Measurements from ENCODE around the gene C17orf100. TPM values are rescaled to one million over a fixed set of nuclear protein-coding genes. Genes with fewer than 3 reads are reported as not detected.

C17orf100 gene
- total and polyA plus RNA-seq, 2 of the 13 experiments (the other 11 are each of a cell fraction or from before 2014, with no cell fraction given), result 3.6 to 8.7 TPM

- TF ChIP-seq BRCA1 (CRISPR knock-in tag; IDR thresholded peaks at IDR 0.05), result 0 out of 2 replicates have a peak, but pooled peaks have one; percentile 23
- TF ChIP-seq MAX (IDR thresholded peaks at IDR 0.05), result 0 out of 2 replicates have a peak, but pooled peaks have one; percentile 13
- TF ChIP-seq HNF4A (CRISPR knock-in tag; IDR thresholded peaks at IDR 0.05), result 0 out of 2 replicates have a peak, but pooled peaks have one; percentile 7
- peak; percentile 2; the same call in 1 of the 2 replicates for TF ChIP-seq POLR2AphosphoS5 (IDR thresholded peaks at IDR 0.05; ENCODE audit: low read depth, low read length)
These were observed 32.9 kb downstream of the C17orf100 start (continued) for GRCh38 chr17:6684460-6684783.

DNA sequence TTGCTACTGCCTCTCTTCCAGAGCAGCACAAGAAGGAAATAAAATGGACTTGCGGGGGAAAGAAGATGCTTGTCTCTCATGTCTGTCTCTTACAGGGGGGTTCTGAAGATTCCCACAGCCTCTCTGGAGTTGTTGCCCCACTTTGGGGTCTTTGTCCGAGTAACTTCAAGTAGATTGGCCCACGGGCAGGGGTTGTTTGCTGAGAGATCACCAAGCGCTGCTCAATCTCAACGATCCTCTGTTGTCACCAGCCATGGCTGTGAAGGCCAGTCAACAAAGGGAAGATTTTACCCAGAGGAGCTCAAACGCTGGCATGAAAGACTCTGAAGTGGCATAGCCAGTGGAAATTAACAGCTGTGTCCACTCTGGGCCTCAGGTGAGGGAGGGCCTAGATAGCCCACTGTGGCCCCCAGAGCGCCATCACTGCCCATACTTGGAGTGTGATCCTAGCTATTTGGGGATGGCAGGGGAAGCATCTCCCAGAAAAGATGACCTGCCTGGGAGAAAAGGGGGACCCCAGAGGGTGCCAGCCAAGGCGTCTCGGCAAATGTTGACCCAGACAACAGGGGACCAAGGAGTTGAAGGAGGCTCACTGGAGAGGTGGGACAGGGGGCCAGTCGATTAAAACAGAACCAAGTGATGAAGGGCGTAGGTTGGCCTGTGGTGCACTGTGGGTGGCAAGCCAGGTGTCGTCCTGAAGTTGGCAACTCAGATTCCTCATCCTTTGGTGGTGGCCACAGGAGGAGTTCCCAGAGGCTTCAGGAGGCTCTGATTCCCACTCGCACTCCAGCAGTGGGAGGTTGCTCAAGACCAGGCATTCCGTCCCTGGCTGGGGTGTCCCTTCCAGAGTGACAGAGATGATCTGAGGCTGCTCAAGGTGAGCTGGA lies 33.6 kb downstream of the C17orf100 start:
- intact Hi-C loops (cut with micrococcal nuclease; ENCODE audit: unreplicated experiment), result no loop called here
- FAIRE-seq, result no peak
- no peak for TF ChIP-seq MLLT10 (CRISPR knock-in tag; IDR thresholded peaks at IDR 0.05)
- TF ChIP-seq ZNF784 (CRISPR knock-in tag; IDR thresholded peaks at IDR 0.05; ENCODE audit: borderline replicate concordance), result peak; percentile 43; the same call in 1 of the 2 replicates
- TF ChIP-seq ZBTB21 (CRISPR knock-in tag; IDR thresholded peaks at IDR 0.05), result no peak
- TF ChIP-seq KDM5B (CRISPR knock-in tag; IDR thresholded peaks at IDR 0.05; ENCODE audit: borderline replicate concordance), result no peak
- TF ChIP-seq SKI (IDR thresholded peaks at IDR 0.05; ENCODE audit: partially characterized antibody), result no peak
- TF ChIP-seq PAF1 (CRISPR knock-in tag; IDR thresholded peaks at IDR 0.05), result peak; percentile 68; the same call in 1 of the 2 replicates
- TF ChIP-seq, protein P1, sequence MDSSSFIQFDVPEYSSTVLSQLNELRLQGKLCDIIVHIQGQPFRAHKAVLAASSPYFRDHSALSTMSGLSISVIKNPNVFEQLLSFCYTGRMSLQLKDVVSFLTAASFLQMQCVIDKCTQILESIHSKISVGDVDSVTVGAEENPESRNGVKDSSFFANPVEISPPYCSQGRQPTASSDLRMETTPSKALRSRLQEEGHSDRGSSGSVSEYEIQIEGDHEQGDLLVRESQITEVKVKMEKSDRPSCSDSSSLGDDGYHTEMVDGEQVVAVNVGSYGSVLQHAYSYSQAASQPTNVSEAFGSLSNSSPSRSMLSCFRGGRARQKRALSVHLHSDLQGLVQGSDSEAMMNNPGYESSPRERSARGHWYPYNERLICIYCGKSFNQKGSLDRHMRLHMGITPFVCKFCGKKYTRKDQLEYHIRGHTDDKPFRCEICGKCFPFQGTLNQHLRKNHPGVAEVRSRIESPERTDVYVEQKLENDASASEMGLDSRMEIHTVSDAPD (CRISPR knock-in tag; IDR thresholded peaks at IDR 0.05), result no peak
- TF ChIP-seq ZBTB20 (CRISPR knock-in tag; IDR thresholded peaks at IDR 0.05; ENCODE audit: borderline replicate concordance, low read depth), result no peak
- TF ChIP-seq, protein P2, sequence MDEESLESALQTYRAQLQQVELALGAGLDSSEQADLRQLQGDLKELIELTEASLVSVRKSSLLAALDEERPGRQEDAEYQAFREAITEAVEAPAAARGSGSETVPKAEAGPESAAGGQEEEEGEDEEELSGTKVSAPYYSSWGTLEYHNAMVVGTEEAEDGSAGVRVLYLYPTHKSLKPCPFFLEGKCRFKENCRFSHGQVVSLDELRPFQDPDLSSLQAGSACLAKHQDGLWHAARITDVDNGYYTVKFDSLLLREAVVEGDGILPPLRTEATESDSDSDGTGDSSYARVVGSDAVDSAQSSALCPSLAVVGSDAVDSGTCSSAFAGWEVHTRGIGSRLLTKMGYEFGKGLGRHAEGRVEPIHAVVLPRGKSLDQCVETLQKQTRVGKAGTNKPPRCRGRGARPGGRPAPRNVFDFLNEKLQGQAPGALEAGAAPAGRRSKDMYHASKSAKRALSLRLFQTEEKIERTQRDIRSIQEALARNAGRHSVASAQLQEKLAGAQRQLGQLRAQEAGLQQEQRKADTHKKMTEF (CRISPR knock-in tag; IDR thresholded peaks at IDR 0.05), result no peak
- TF ChIP-seq GPBP1L1 (CRISPR knock-in tag; IDR thresholded peaks at IDR 0.05), result no peak
- TF ChIP-seq ZFX (CRISPR knock-in tag; IDR thresholded peaks at IDR 0.05; ENCODE audit: low read depth), result 0 out of 2 replicates have a peak, but pooled peaks have one; percentile 11
- TF ChIP-seq NCOA5 (CRISPR knock-in tag; IDR thresholded peaks at IDR 0.05), result 0 out of 2 replicates have a peak, but pooled peaks have one; percentile 78
- no peak for TF ChIP-seq ARNT2 (CRISPR knock-in tag; IDR thresholded peaks at IDR 0.05; ENCODE audit: low read depth)
- TF ChIP-seq SMYD3 (CRISPR knock-in tag; IDR thresholded peaks at IDR 0.05), result no peak

More for the DNA sequence above, 33.6 kb downstream of the C17orf100 start:
- no TSS peak for BruUV-seq (replicated peaks)
- Histone ChIP-seq H3K27me3 (ENCODE audit: control insufficient read depth in 1 of 2, insufficient read depth in 2 of 2, low read length in 2 of 2) (no peaks in the 10 kb centered on the region), H3K4me2 (ENCODE audit: low read depth, low read length) (no peak overlapping the region), H3K9me3 (ENCODE audit: low read length) (no peaks in the 10 kb centered on the region), H3K27ac (ENCODE audit: extremely low read length, insufficient read depth, low read length) (peak overlapping the region; percentile 36), H3K9ac (ENCODE audit: insufficient read depth, low read depth, low read length) (no peak overlapping the region), H3K4me3 (replicated peaks in 1 of 3; ENCODE audit: insufficient read depth in 1 of 3, low read depth in 2 of 3, low read length in 3 of 3) (no peak overlapping the region), H2AFZ (ENCODE audit: low read length) (no peak overlapping the region), H3K79me2 (ENCODE audit: insufficient read depth, low read length) (no peaks in the 10 kb centered on the region), H3K4me1 (ENCODE audit: insufficient read depth, low read length) (peaks cover 61% of the 10 kb centered on the region), H3K36me3 (replicated peaks in 1 of 2; ENCODE audit: control insufficient read depth in 1 of 2, insufficient read depth in 2 of 2, low read length in 2 of 2) (peaks cover 0 to 14% of the 10 kb centered on the region in 2 experiments; a peak in 4 of 5 replicates), H4K20me1 (ENCODE audit: insufficient read depth, low read length) (no peaks in the 10 kb centered on the region)
- ATAC-seq, result no peak
- WGBS (ENCODE audit: low lambda C conversion rate), result 92% methylated on average over 13 of the region's 14 CpGs
- ChIA-PET POLR2A (interaction anchor here (5.8 to 7.7 kb wide), 2 partner anchors 15 to 27 kb away, joined by 96 to 265 read pairs; partner anchors contain the start of gene SLC13A5), CTCF (ENCODE audit: low intra/inter-chr PET ratio, low total read pairs) (no interaction called here)
- no peak for DNase-seq (ENCODE audit: low spot score)
- in situ Hi-C loops (cut with HindIII; ENCODE audit: extremely low pct_ligation_motif_present, low pct_unique_long_range_greater_than_20kb), result no loop called here
